Trophoblast cell (in vitro differentiated cells and primary cell): ENCODE measurements around the gene OR2T8.

Experiments
- DNase-seq, 2 donors: peaks; one replicate each; pipeline ENCODE4 v3.0.0-alpha.2; 2016
- H2AFZ ChIP-seq: 2 replicates; pipeline ENCODE4 v1.6.1; 2013; ENCODE audit warnings: low read length, moderate library complexity, mild to moderate bottlenecking; ENCODE audit not compliant: insufficient read depth, poor library complexity
- H2AK5ac ChIP-seq: 2 replicates; pipeline ENCODE4 v1.6.1; 2013; ENCODE audit warnings: mild to moderate bottlenecking, low read length
- H2BK120ac ChIP-seq: 2 replicates; pipeline ENCODE4 v1.6.1; 2013; ENCODE audit warnings: low read length, mild to moderate bottlenecking, moderate library complexity; ENCODE audit not compliant: insufficient read depth, poor library complexity
- H2BK12ac ChIP-seq: 2 replicates; pipeline ENCODE4 v1.6.1; 2013; ENCODE audit warnings: mild to moderate bottlenecking, low read length, moderate library complexity
- H2BK5ac ChIP-seq: 2 replicates; pipeline ENCODE4 v1.6.1; 2013; ENCODE audit warnings: low read length, low read depth, moderate library complexity, mild to moderate bottlenecking; ENCODE audit not compliant: poor library complexity
- H3K14ac ChIP-seq: 2 replicates; pipeline ENCODE4 v1.6.1; 2013; ENCODE audit warnings: mild to moderate bottlenecking, low read length
- H3K18ac ChIP-seq: 2 replicates; pipeline ENCODE4 v1.6.1; 2013; ENCODE audit warnings: mild to moderate bottlenecking, low read length
- H3K23ac ChIP-seq: 2 replicates; pipeline ENCODE4 v1.6.1; 2013; ENCODE audit warnings: low read length
- H3K27ac ChIP-seq: 2 replicates; pipeline ENCODE4 v1.5.1; 2013; ENCODE audit warnings: low read depth, mild to moderate bottlenecking, inconsistent platforms, low read length, moderate library complexity
- H3K27me3 ChIP-seq: 2 replicates; pipeline ENCODE4 v1.6.1; 2013; ENCODE audit warnings: inconsistent platforms, mild to moderate bottlenecking, low read length, moderate library complexity; ENCODE audit not compliant: insufficient read depth
- H3K36me3 ChIP-seq, 2 experiments: 1 replicate in 1 of 2; 2 replicates in 1 of 2; pipeline ENCODE4 v1.6.1; 2013; ENCODE audit warnings: low read length in 2 of 2, mild to moderate bottlenecking in 2 of 2, moderate library complexity in 1 of 2; ENCODE audit not compliant: insufficient read depth in 2 of 2, control insufficient read depth in 1 of 2
- H3K4ac ChIP-seq: 2 replicates; pipeline ENCODE4 v1.6.1; 2013; ENCODE audit warnings: low read depth, mild to moderate bottlenecking, low read length, moderate library complexity
- H3K4me1 ChIP-seq, 2 experiments: 1 replicate in 1 of 2; 2 replicates in 1 of 2; pipeline ENCODE4 v1.6.1; 2013; ENCODE audit warnings: low read length in 2 of 2, mild to moderate bottlenecking in 2 of 2, moderate library complexity in 1 of 2; ENCODE audit not compliant: insufficient read depth in 2 of 2, control insufficient read depth in 1 of 2
- H3K4me2 ChIP-seq: 2 replicates; pipeline ENCODE4 v1.6.1; 2013; ENCODE audit warnings: inconsistent platforms, mild to moderate bottlenecking, low read length, moderate library complexity
- H3K4me3 ChIP-seq: 2 replicates; pipeline ENCODE4 v1.5.1; 2013; ENCODE audit warnings: mild to moderate bottlenecking, low read depth, low read length, inconsistent platforms
- H3K79me1 ChIP-seq: one replicate; pipeline ENCODE4 v1.6.1; 2013; ENCODE audit warnings: low read length
- H3K79me2 ChIP-seq: 2 replicates; pipeline ENCODE4 v1.6.1; 2013; ENCODE audit warnings: low read length, mild to moderate bottlenecking; ENCODE audit not compliant: control insufficient read depth, insufficient read depth, poor library complexity
- H3K9ac ChIP-seq: 2 replicates; pipeline ENCODE4 v1.6.1; 2013; ENCODE audit warnings: mild to moderate bottlenecking, low read length
- H3K9me3 ChIP-seq: 2 replicates; pipeline ENCODE4 v1.6.1; 2013; ENCODE audit warnings: low read depth, mild to moderate bottlenecking, control low read depth, inconsistent platforms, low read length; ENCODE audit not compliant: insufficient read depth
- H4K12ac ChIP-seq: 2 replicates; pipeline ENCODE4 v1.6.1; 2013; ENCODE audit warnings: low read depth, mild to moderate bottlenecking, low read length, moderate library complexity
- H4K8ac ChIP-seq: 2 replicates; pipeline ENCODE4 v1.6.1; 2013; ENCODE audit warnings: low read depth, mild to moderate bottlenecking, low read length, moderate library complexity
- H4K91ac ChIP-seq: one replicate; pipeline ENCODE4 v1.6.1; 2013; ENCODE audit warnings: low read depth, mild to moderate bottlenecking, low read length, moderate library complexity
- WGBS: extraction: QIAGEN DNeasy Blood & Tissue Kit; methylation state at CpG from one replicate; pipeline ENCODE4 v1.1.7; 2013; ENCODE audit warnings: missing lambda C conversion rate; ENCODE audit not compliant: insufficient read length, insufficient coverage; ENCODE audit errors: extremely low coverage; 5-methylcytosine and 5-hydroxymethylcytosine counted together

The OR2T8 gene

DNA sequence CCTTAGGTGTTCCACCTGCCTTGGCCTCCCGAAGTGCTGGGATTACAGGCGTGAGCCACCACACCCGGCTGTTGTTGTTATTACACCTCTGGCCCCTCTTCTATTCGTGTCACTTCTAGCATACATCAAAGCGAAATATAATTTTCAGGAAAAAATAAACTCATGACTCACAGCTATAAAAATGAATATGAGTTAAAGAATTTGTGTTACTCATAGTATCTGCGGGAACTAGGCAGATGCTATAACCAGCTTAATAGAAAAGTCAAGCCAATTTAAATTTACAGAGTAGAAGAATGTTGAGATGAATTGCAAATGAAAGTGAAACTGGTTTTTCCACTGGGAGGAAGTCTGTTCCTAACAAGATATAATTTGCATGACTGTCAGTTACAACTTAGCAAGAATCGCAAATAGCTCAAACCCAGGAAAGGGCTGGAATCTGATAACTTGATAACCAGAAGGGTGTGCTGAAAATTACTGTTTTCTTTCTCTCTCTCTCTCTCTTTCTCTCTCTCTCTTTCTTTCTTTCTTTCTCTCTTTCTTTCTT, 13.5 kb upstream of the OR2T8 start:
- Histone ChIP-seq H2AFZ (no peak overlapping the region), H3K23ac (no peak overlapping the region), H3K27ac (no peak overlapping the region), H3K18ac (no peak overlapping the region), H4K12ac (no peak overlapping the region), H2BK120ac (no peak overlapping the region), H3K27me3 (no peaks in the 10 kb centered on the region), H3K4me1 (peaks cover 2 to 7% of the 10 kb centered on the region in 2 experiments), H3K14ac (no peak overlapping the region), H3K79me1 (no peaks in the 10 kb centered on the region), H3K79me2 (no peaks in the 10 kb centered on the region), H2AK5ac (no peak overlapping the region), H3K4me3 (no peak overlapping the region), H3K36me3 (no peaks in the 10 kb centered on the region), H4K8ac (no peak overlapping the region), H3K4ac (no peak overlapping the region), H2BK12ac (no peak overlapping the region), H3K9me3 (peaks cover 1% of the 10 kb centered on the region), H2BK5ac (no peak overlapping the region), H3K9ac (no peak overlapping the region), H4K91ac (no peak overlapping the region), H3K4me2 (no peak overlapping the region)
- no CpG with 5 or more reads among the region's 7 CpGs for WGBS
- peak; percentile 33 to 82 for DNase-seq

DNA sequence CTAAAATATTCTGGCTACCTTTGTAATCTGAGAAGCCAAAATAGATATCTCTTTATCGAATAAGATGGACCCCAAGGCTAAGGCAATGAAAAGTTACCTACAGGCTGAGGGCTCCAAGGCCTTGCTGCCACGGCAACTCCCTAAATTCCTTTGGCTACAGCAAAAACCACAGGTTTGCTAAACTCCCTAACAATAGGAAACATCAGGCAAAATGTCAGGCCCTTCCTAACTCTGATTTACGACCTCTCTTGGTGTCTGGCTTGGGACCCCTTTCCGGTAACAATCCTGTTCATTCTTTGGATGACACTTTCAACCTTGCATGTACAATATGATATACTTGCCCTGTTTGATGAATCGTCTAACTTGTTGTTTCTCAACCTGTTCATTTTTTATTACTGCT, 11.3 kb upstream of the OR2T8 start:
- no peak overlapping the region for H3K4me3 ChIP-seq
- no peak overlapping the region for H2BK120ac ChIP-seq
- H4K12ac ChIP-seq: no peak overlapping the region
- DNase-seq: no peak
- no peak overlapping the region for H3K9ac ChIP-seq
- no peak overlapping the region for H3K4ac ChIP-seq
- WGBS: no CpG with 5 or more reads among the region's 5 CpGs
- H3K27ac ChIP-seq: no peak overlapping the region
- H3K79me1 ChIP-seq: no peaks in the 10 kb centered on the region
- peaks cover 1% of the 10 kb centered on the region for H3K9me3 ChIP-seq
- no peak overlapping the region for H2AFZ ChIP-seq
- H3K4me2 ChIP-seq: no peak overlapping the region
- peaks cover 2 to 7% of the 10 kb centered on the region in 2 experiments for H3K4me1 ChIP-seq
- H2BK12ac ChIP-seq: no peak overlapping the region
- H3K79me2 ChIP-seq: no peaks in the 10 kb centered on the region
- H3K23ac ChIP-seq: no peak overlapping the region
- H3K18ac ChIP-seq: no peak overlapping the region
- H2AK5ac ChIP-seq: no peak overlapping the region
- H4K91ac ChIP-seq: no peak overlapping the region
- no peak overlapping the region for H3K14ac ChIP-seq
- no peak overlapping the region for H4K8ac ChIP-seq
- H3K27me3 ChIP-seq: no peaks in the 10 kb centered on the region
- H2BK5ac ChIP-seq: no peak overlapping the region
- no peaks in the 10 kb centered on the region for H3K36me3 ChIP-seq

GRCh38 chr1:247913786-247914185, 6.3 kb upstream of the OR2T8 start:
- Histone ChIP-seq H3K9ac (no peak overlapping the region), H3K4me1 (no peaks in the 10 kb centered on the region), H3K4me2 (no peak overlapping the region), H2AFZ (no peak overlapping the region), H3K27me3 (no peaks in the 10 kb centered on the region), H2BK120ac (no peak overlapping the region), H3K18ac (no peak overlapping the region), H3K79me2 (no peaks in the 10 kb centered on the region), H3K4ac (no peak overlapping the region), H2BK12ac (no peak overlapping the region), H3K4me3 (no peak overlapping the region), H3K27ac (no peak overlapping the region), H3K23ac (no peak overlapping the region), H2AK5ac (no peak overlapping the region), H4K91ac (no peak overlapping the region), H4K12ac (no peak overlapping the region), H4K8ac (no peak overlapping the region), H3K9me3 (no peaks in the 10 kb centered on the region), H3K36me3 (no peaks in the 10 kb centered on the region), H3K14ac (no peak overlapping the region), H2BK5ac (no peak overlapping the region), H3K79me1 (no peaks in the 10 kb centered on the region)
- no peak for DNase-seq
- WGBS: no CpG with 5 or more reads among the region's 2 CpGs

GRCh38 chr1:247914941-247915662, 5.0 kb upstream of the OR2T8 start:
- H2AFZ ChIP-seq: no peak overlapping the region
- no peak overlapping the region for H3K4ac ChIP-seq
- H3K9me3 ChIP-seq: no peaks in the 10 kb centered on the region
- H3K79me1 ChIP-seq: no peaks in the 10 kb centered on the region
- H3K14ac ChIP-seq: no peak overlapping the region
- no CpG with 5 or more reads among the region's 4 CpGs for WGBS
- H3K36me3 ChIP-seq: no peaks in the 10 kb centered on the region
- no peak overlapping the region for H3K23ac ChIP-seq
- no peak overlapping the region for H3K4me3 ChIP-seq
- no peak overlapping the region for H3K9ac ChIP-seq
- no peaks in the 10 kb centered on the region for H3K27me3 ChIP-seq
- H3K18ac ChIP-seq: no peak overlapping the region
- no peak overlapping the region for H2BK120ac ChIP-seq
- no peaks in the 10 kb centered on the region for H3K79me2 ChIP-seq
- no peaks in the 10 kb centered on the region for H3K4me1 ChIP-seq
- no peak overlapping the region for H4K8ac ChIP-seq
- no peak overlapping the region for H3K4me2 ChIP-seq
- H3K27ac ChIP-seq: no peak overlapping the region
- H2AK5ac ChIP-seq: no peak overlapping the region
- H4K91ac ChIP-seq: no peak overlapping the region
- no peak for DNase-seq
- no peak overlapping the region for H2BK12ac ChIP-seq
- no peak overlapping the region for H2BK5ac ChIP-seq
- H4K12ac ChIP-seq: no peak overlapping the region
